HepG2 (cell line): ENCODE measurements around the gene TMEM117. TPM values are rescaled to one million over a fixed set of nuclear protein-coding genes. Genes with fewer than 3 reads are reported as not detected.

Experiments
- ATAC-seq: fragments of 200-7000 bp; cut with Tn5 transposase; 3 replicates; pipeline ENCODE4 v1.9.1; 2020; ENCODE audit warnings: mild to moderate bottlenecking, moderate library complexity
- BruUV-seq: library from RNA; stranded (reverse); fragments of 400-500 nt; replicated peaks from 2 replicates; lab custom pipeline; 2021; lab: Mats Ljungman, UMichigan
- CTCF ChIA-PET: fragments of 300-600 bp; formaldehyde crosslinking; extraction: SDS; loops from one replicate; lab custom pipeline; 2021; ENCODE audit warnings: low total read pairs, inconsistent platforms, low intra/inter-chr PET ratio; lab: Yijun Ruan, JAX
- POLR2A ChIA-PET: fragments of 350-600 bp; sonication (Branson Sonifier 250); formaldehyde crosslinking; loops from one replicate; lab custom pipeline; 2020; ENCODE audit warnings: antibody characterized with exemption, inconsistent platforms; lab: Yijun Ruan, JAX
- DNase-seq: peaks from one replicate; pipeline ENCODE4 v3.0.0-alpha.2; 2015; ENCODE audit warnings: low spot score
- FAIRE-seq: peaks from 3 replicates; lab custom pipeline; 2011; peaks lifted over from hg19 to GRCh38; lab: Jason Lieb, UNC
- H2AFZ ChIP-seq: one replicate; pipeline ENCODE4 v1.6.1; 2011; ENCODE audit warnings: low read length, inconsistent platforms
- H3K27ac ChIP-seq: fragments of 300-600 bp; 3 replicates; pipeline ENCODE4 v1.8.0; 2011; ENCODE audit warnings: mixed run types, mild to moderate bottlenecking, mixed read lengths, low read length, inconsistent platforms; ENCODE audit not compliant: insufficient read depth; ENCODE audit errors: extremely low read length
- H3K27me3 ChIP-seq, 2 experiments: fragments of 200-600 bp in 1 of 2; 2 replicates in 1 of 2; 3 replicates in 1 of 2; pipeline versions ENCODE4 v1.6.0 to v1.8.0; 2011; ENCODE audit warnings: low read length in 2 of 2, mild to moderate bottlenecking in 2 of 2, moderate library complexity in 2 of 2, inconsistent platforms in 1 of 2; ENCODE audit not compliant: insufficient read depth in 2 of 2, control insufficient read depth in 1 of 2
- H3K36me3 ChIP-seq, 2 experiments: fragments of 200-600 bp in 1 of 2; replicated peaks in 1 of 2; 2 replicates in 1 of 2; 3 replicates in 1 of 2; pipeline versions ENCODE4 v1.5.1 to v1.8.0; 2011; ENCODE audit warnings: low read length in 2 of 2, inconsistent platforms in 1 of 2; ENCODE audit not compliant: insufficient read depth in 2 of 2, control insufficient read depth in 1 of 2
- H3K4me1 ChIP-seq: 2 replicates; pipeline ENCODE4 v1.5.1; 2012; ENCODE audit warnings: low read length, inconsistent platforms; ENCODE audit not compliant: insufficient read depth
- H3K4me2 ChIP-seq: 2 replicates; pipeline ENCODE4 v1.6.0; 2011; ENCODE audit warnings: low read depth, low read length, inconsistent platforms
- H3K4me3 ChIP-seq, 3 experiments: fragments of 200-600 bp in 1 of 3; sonication (generic), shearing (Covaris generic) in 1 of 3; replicated peaks in 1 of 3; 2 replicates each; pipeline ENCODE4 v1.5.1; 2011 to 2016; ENCODE audit warnings: low read length in 3 of 3, inconsistent platforms in 2 of 3, low read depth in 2 of 3, mild to moderate bottlenecking in 2 of 3, control low read depth in 1 of 3, mixed read lengths in 1 of 3; ENCODE audit not compliant: insufficient read depth in 1 of 3
- H3K79me2 ChIP-seq: one replicate; pipeline ENCODE4 v1.6.1; 2011; ENCODE audit warnings: low read length, inconsistent platforms; ENCODE audit not compliant: insufficient read depth
- H3K9ac ChIP-seq: 2 replicates; pipeline ENCODE4 v1.6.0; 2011; ENCODE audit warnings: mild to moderate bottlenecking, low read depth, low read length, inconsistent platforms; ENCODE audit not compliant: insufficient read depth
- H3K9me3 ChIP-seq: 2 replicates; pipeline ENCODE4 v1.5.1; 2012; ENCODE audit warnings: mild to moderate bottlenecking, low read length
- H4K20me1 ChIP-seq: 2 replicates; pipeline ENCODE4 v1.6.0; 2011; ENCODE audit warnings: inconsistent platforms, mild to moderate bottlenecking, low read length, moderate library complexity; ENCODE audit not compliant: insufficient read depth
- RCOR2 ChIP-seq: IDR thresholded peaks from 2 replicates; pipeline ENCODE4 v1.6.1; 2016; ENCODE audit warnings: missing biosample characterization, missing genetic modification reagents
- ZNF121 ChIP-seq: sonication (generic); formaldehyde crosslinking; IDR thresholded peaks from 2 replicates; pipeline ENCODE4 v1.5.0; 2020; ENCODE audit warnings: mild to moderate bottlenecking, missing genetic modification reagents
- ZNF7 ChIP-seq: IDR thresholded peaks from 2 replicates; pipeline ENCODE4 v1.6.1; 2016; ENCODE audit warnings: missing biosample characterization, missing genetic modification reagents
- WGBS: methylation state at CpG from one replicate; pipeline ENCODE4 v1.1.6; 2017; ENCODE audit warnings: low lambda C conversion rate; 5-methylcytosine and 5-hydroxymethylcytosine counted together
- in situ Hi-C: cut with HindIII; loops from 2 replicates; pipeline ENCODE4 v1.10.0; 2017; ENCODE audit warnings: low pct_unique_long_range_greater_than_20kb; ENCODE audit not compliant: extremely low pct_ligation_motif_present
- intact Hi-C: fragments of 100-400 bp; cut with micrococcal nuclease; formaldehyde crosslinking; loops from one replicate; pipeline ENCODE4 v1.10.0; 2022; ENCODE audit not compliant: unreplicated experiment
- polyA plus RNA-seq, 8 experiments: library from polyadenylated mRNA; depleted of rRNA in 3 of 8; stranded (reverse) in 7 of 8; unstranded in 1 of 8; fragments of >200 nt; fragmentation: Illumina TruSeq in 4 of 8; extraction: Trizol in 4 of 8; gene quantifications; 2 replicates each; pipeline versions ENCODE4 v1.2.1 to v1.2.3, GENCODE V29; 2011 to 2016; ENCODE audit warnings: low read depth in 4 of 8, missing spikeins in 1 of 8, mixed read lengths in 1 of 8; ENCODE audit not compliant: insufficient read depth in 1 of 8
- total RNA-seq, 5 experiments: library from RNA; depleted of rRNA; stranded (reverse); fragments of >200 nt; fragmentation: Illumina TruSeq; extraction: Trizol; gene quantifications; 2 replicates each; pipeline ENCODE4 v1.2.3, GENCODE V29; 2016; ENCODE audit warnings: low read depth in 1 of 5
- TF ChIP-seq, protein P1 (sequence below): sonication (generic); formaldehyde crosslinking; conservative IDR thresholded peaks from 2 replicates; pipeline ENCODE4 v1.8.0; 2022; ENCODE audit warnings: missing genetic modification reagents

The TMEM117 gene
- total and polyA plus RNA-seq, 2 of the 13 experiments (the other 11 are each of a cell fraction or from before 2014, with no cell fraction given) = 2.8 to 8.5 TPM

DNA sequence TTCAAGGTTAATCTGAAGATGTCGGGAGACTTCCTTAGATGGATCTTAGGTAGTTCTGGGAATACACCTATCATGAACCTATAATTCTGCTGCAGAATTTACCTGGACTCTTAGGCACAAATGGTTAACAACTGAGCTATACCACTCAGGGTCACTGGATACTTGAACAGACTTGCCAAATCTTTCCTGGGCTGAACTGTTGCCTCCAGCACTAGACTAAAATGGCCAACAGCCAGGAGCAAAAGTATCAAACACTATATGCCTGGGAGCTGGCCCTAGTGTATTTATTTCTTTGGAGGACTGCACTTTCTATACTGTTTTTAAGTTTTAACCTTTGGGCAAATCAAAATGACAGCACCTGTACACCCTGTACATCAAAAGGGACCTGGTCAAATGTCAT is 252.8 kb downstream of the TMEM117 start:
- TF ChIP-seq RCOR2 (CRISPR knock-in tag) (no peak), ZNF7 (no peak)
- TF ChIP-seq, protein P1, sequence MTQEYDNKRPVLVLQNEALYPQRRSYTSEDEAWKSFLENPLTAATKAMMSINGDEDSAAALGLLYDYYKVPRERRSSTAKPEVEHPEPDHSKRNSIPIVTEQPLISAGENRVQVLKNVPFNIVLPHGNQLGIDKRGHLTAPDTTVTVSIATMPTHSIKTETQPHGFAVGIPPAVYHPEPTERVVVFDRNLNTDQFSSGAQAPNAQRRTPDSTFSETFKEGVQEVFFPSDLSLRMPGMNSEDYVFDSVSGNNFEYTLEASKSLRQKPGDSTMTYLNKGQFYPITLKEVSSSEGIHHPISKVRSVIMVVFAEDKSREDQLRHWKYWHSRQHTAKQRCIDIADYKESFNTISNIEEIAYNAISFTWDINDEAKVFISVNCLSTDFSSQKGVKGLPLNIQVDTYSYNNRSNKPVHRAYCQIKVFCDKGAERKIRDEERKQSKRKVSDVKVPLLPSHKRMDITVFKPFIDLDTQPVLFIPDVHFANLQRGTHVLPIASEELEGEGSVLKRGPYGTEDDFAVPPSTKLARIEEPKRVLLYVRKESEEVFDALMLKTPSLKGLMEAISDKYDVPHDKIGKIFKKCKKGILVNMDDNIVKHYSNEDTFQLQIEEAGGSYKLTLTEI (CRISPR knock-in tag) = no peak
- no peaks in the 10 kb centered on the region for H3K9me3 ChIP-seq
- in situ Hi-C loops = no loop called here
- ChIA-PET CTCF (no interaction called here), POLR2A (no interaction called here)
- no TSS peak for BruUV-seq
- no peak overlapping the region for H3K4me3 ChIP-seq
- 100% methylated on average over 1 of the region's 1 CpG for WGBS
- no peaks in the 10 kb centered on the region for H3K79me2 ChIP-seq
- no peak overlapping the region for H3K4me2 ChIP-seq
- no peak overlapping the region for H2AFZ ChIP-seq
- H3K9ac ChIP-seq = no peak overlapping the region
- no peaks in the 10 kb centered on the region for H3K27me3 ChIP-seq
- ATAC-seq = no peak
- H3K27ac ChIP-seq = no peak overlapping the region
- no peak for DNase-seq
- no peaks in the 10 kb centered on the region for H4K20me1 ChIP-seq
- no peak for FAIRE-seq
- no peaks in the 10 kb centered on the region for H3K36me3 ChIP-seq
- peaks cover 6% of the 10 kb centered on the region; the same call in 1 of the 2 replicates for H3K4me1 ChIP-seq
- intact Hi-C loops = no loop called here

DNA sequence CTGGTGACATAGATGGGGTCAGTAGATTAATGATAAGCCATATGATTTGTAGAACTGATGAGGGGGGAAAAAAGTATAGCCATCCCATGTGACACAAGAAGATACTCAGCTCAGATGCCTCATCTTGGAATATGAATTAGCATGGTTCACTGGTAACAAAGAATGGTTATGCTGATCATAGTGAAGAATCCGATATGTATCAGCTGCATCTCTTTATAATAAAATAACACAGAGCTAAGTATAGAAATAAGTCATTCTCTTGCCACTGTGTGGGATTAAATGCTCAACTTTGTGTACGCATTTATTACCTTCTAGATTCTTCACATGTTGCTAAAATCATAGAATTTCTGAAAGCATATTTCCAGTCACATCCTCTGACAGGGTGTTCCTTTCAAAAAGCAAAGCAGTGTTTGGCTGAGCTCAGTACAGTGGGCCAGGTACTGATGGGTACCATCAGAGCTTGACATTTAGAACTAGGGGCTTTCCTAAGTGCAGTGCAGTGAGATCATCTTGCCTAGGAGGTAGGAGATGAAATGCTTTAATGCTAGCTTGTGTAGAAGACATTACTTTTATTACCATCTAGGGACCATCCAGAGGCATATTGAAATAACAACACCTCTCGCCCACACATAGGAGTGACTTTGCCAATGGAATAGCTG is 256.2 kb downstream of the TMEM117 start:
- intact Hi-C loops = no loop called here
- TF ChIP-seq ZNF121 (CRISPR knock-in tag) = no peak
- FAIRE-seq = no peak

More for the DNA sequence above, 256.2 kb downstream of the TMEM117 start:
- Histone ChIP-seq H3K4me3 (no peak overlapping the region), H3K27ac (no peak overlapping the region), H3K4me1 (no peaks in the 10 kb centered on the region), H2AFZ (no peak overlapping the region), H4K20me1 (no peaks in the 10 kb centered on the region), H3K9ac (no peak overlapping the region), H3K9me3 (no peaks in the 10 kb centered on the region), H3K4me2 (no peak overlapping the region), H3K36me3 (no peaks in the 10 kb centered on the region), H3K27me3 (no peaks in the 10 kb centered on the region), H3K79me2 (no peaks in the 10 kb centered on the region)
- POLR2A ChIA-PET = no interaction called here
- CTCF ChIA-PET = no interaction called here
- no TSS peak for BruUV-seq
- ATAC-seq (no peak), DNase-seq (no peak)
- in situ Hi-C loops = no loop called here
- WGBS = 98% methylated on average over 3 of the region's 3 CpGs
